ENCODE measurements around the gene GPR15. TPM values are rescaled to one million over a fixed set of nuclear protein-coding genes. Genes with fewer than 3 reads are reported as not detected.
A peak's percentile ranks its signal among the peaks of the same experiment; 100 is the strongest.

The GPR15 gene
- total RNA-seq, 2 donors from 2014 or later = 43.2 to 181 TPM

DNA sequence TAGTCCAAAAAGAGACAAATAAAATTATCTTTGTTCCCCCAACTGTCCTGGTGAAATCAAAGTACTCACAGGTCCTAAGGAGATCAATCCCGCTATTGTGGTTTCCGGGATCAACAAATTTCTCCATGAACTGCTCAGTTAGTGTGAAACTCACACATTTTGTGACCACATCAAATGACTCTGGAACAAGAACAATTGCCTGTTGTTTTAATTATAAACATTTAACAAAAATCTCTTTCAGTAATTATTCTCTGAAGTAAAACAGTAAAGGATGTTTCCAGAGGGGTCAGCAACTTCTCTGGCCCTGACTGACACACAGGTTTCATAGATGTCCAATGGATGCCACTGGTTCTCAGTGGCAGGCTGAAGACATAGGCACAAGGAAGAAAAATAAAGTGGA lies 13.0 kb upstream of the GPR15 start:
- ATAC-seq = no peak
- peak overlapping the region; percentile 97 for H3K27ac Mint-ChIP-seq
- peak overlapping the region; percentile 77 for H3K4me3 Mint-ChIP-seq
- peaks cover 53% of the 10 kb centered on the region for H3K4me1 Mint-ChIP-seq
- no peaks in the 10 kb centered on the region for H3K27me3 Mint-ChIP-seq
- H3K36me3 Mint-ChIP-seq (ENCODE audit: low read depth) = peaks cover 22% of the 10 kb centered on the region
- DNase-seq = no peak
- no peaks in the 10 kb centered on the region for H3K9me3 ChIP-seq (ENCODE audit: control insufficient read depth, low read length, poor library complexity, severe bottlenecking)

DNA sequence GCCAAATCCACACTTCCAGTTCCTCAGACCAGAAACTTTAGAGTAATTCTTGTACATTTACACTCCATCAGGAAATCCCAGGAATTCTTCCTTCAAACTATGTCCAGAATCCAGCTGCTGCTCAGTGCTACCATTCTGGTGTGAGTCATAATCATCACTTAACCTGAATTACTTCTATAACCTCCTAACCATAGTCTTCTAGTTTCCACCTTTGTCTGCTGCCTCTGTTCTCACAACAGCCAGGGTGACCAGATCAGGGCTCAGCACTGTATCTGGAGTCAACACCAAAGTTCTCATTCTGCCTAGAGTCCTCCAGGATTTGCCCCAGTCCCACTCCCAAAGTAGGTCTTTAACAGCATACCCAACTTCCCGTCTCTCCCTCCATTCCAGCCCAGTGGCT lies 12.4 kb upstream of the GPR15 start:
- peaks cover 22% of the 10 kb centered on the region for H3K36me3 Mint-ChIP-seq (ENCODE audit: low read depth)
- no peak for DNase-seq
- H3K4me1 Mint-ChIP-seq = peaks cover 53% of the 10 kb centered on the region
- no peak for ATAC-seq
- no peaks in the 10 kb centered on the region for H3K9me3 ChIP-seq (ENCODE audit: control insufficient read depth, low read length, poor library complexity, severe bottlenecking)
- H3K4me3 Mint-ChIP-seq = peak overlapping the region; percentile 77
- H3K27me3 Mint-ChIP-seq = no peaks in the 10 kb centered on the region
- peak overlapping the region; percentile 97 for H3K27ac Mint-ChIP-seq

GRCh38 chr3:98521897-98522543 lies 9.8 kb upstream of the GPR15 start:
- H3K9me3 ChIP-seq (ENCODE audit: control insufficient read depth, low read length, poor library complexity, severe bottlenecking) = no peaks in the 10 kb centered on the region
- DNase-seq = peak; percentile 18 to 36 (median 20)
- no peaks in the 10 kb centered on the region for H3K27me3 Mint-ChIP-seq
- peak overlapping the region; percentile 97 for H3K27ac Mint-ChIP-seq
- peaks cover 44% of the 10 kb centered on the region for H3K4me1 Mint-ChIP-seq
- H3K4me3 Mint-ChIP-seq = peak overlapping the region; percentile 98
- H3K36me3 Mint-ChIP-seq (ENCODE audit: low read depth) = peaks cover 19% of the 10 kb centered on the region
- peak; percentile 42 for ATAC-seq

GRCh38 chr3:98522544-98523281 lies 9.1 kb upstream of the GPR15 start, which contains the start of gene CLDND1:
CLDND1 (minus strand) TSS chr3:98522902; CDS start chr3:98521424, 1,478 bp downstream.
- H3K4me1 Mint-ChIP-seq = peaks cover 44% of the 10 kb centered on the region
- ATAC-seq (peak; percentile 98), DNase-seq (peak; percentile 93 to 95 (median 93))
- peak within 1 kb of the TSS; percentile 98 for H3K4me3 Mint-ChIP-seq
- peaks cover 19% of the 10 kb centered on the region for H3K36me3 Mint-ChIP-seq (ENCODE audit: low read depth)
- H3K27ac Mint-ChIP-seq = peak within 1 kb of the TSS; percentile 97
- no peaks in the 10 kb centered on the region for H3K27me3 Mint-ChIP-seq
- H3K9me3 ChIP-seq (ENCODE audit: control insufficient read depth, low read length, poor library complexity, severe bottlenecking) = no peaks in the 10 kb centered on the region

DNA sequence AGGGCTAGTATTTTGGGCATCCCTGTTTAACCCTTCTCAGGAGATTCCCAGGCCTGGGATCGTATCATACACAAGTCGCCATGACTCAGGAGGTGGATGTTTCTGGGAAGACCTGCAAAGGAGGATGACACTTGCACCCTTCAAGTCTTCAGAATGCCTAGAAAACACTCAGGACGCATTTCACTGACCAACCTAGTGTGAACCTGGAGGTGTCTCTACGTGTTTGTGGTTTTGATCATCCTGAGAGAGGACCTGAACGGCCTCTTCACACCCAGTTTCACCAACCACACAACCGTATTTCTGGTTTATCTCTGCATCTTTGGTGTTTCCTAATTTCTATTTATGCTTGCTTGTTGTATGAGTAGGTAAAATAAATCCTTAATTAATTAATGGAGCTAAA lies 6.3 kb upstream of the GPR15 start:
- Mint-ChIP-seq H3K4me3 (no peak overlapping the region), H3K36me3 (ENCODE audit: low read depth) (peaks cover 12% of the 10 kb centered on the region), H3K4me1 (peaks cover 23% of the 10 kb centered on the region), H3K27me3 (no peaks in the 10 kb centered on the region), H3K27ac (no peak overlapping the region)
- DNase-seq (no peak), ATAC-seq (no peak)
- no peaks in the 10 kb centered on the region for H3K9me3 ChIP-seq (ENCODE audit: control insufficient read depth, low read length, poor library complexity, severe bottlenecking)

DNA sequence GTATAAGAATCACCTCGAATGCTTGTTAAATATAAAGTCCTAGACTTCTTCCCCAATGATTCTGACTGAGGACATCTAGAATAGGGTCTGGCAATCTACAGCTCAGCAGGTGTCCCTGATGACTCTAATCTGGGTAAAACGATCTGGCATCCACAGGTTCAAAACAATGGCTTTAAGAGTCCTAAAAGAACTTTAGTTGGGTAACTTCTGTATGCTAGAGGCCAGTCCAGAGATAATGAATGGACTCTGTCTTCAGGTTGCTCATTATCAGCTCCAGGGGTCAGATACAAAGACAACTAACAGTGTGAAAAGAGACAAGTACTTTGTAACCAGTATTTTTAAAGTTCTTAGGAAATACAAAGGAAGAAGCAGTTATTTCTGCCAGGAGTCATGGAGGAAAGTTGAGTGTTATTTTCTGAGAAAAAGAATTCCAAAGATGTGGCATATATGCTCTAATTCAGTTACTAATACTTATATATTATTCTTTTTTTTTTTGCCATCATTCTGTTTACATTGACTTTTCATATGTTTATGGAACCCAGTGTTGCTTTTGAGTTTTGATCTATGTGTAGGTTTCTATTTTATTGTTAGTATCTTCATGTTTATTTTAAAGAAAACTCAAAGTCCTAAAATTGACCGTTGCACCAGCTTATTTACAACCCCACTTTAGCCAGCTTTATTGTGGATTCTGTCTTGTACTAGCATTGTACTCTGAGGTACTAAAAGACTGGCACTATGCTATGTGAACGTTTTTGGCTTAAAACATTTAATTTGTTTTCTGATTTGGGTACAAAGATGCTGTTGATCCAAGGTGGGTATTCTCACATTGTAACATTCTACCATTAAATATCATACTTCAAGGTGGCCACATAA lies 3.1 kb upstream of the GPR15 start:
- no peaks in the 10 kb centered on the region for H3K9me3 ChIP-seq (ENCODE audit: control insufficient read depth, low read length, poor library complexity, severe bottlenecking)
- no peak overlapping the region for H3K4me3 Mint-ChIP-seq
- H3K27me3 Mint-ChIP-seq = no peaks in the 10 kb centered on the region
- peaks cover 10% of the 10 kb centered on the region for H3K4me1 Mint-ChIP-seq
- no peaks in the 10 kb centered on the region for H3K36me3 Mint-ChIP-seq (ENCODE audit: low read depth)
- ATAC-seq = no peak
- no peak for DNase-seq
- H3K27ac Mint-ChIP-seq = peak overlapping the region; percentile 39

GRCh38 chr3:98529856-98530459 lies 1.8 kb upstream of the GPR15 start:
- Mint-ChIP-seq H3K36me3 (ENCODE audit: low read depth) (no peaks in the 10 kb centered on the region), H3K27ac (peak overlapping the region; percentile 45), H3K4me3 (no peak overlapping the region), H3K27me3 (no peaks in the 10 kb centered on the region), H3K4me1 (peaks cover 10% of the 10 kb centered on the region)
- no peak for DNase-seq
- no peaks in the 10 kb centered on the region for H3K9me3 ChIP-seq (ENCODE audit: control insufficient read depth, low read length, poor library complexity, severe bottlenecking)
- ATAC-seq = no peak

- Mint-ChIP-seq H3K27ac (peak overlapping the region; percentile 45), H3K4me1 (peaks cover 10% of the 10 kb centered on the region), H3K4me3 (peak overlapping the region; percentile 5), H3K27me3 (no peaks in the 10 kb centered on the region), H3K36me3 (ENCODE audit: low read depth) (no peaks in the 10 kb centered on the region)
- no peaks in the 10 kb centered on the region for H3K9me3 ChIP-seq (ENCODE audit: control insufficient read depth, low read length, poor library complexity, severe bottlenecking)
- no peak for ATAC-seq
- DNase-seq = no peak
Observed at GRCh38 chr3:98530676-98531075, 1.1 kb upstream of the GPR15 start.

GRCh38 chr3:98532275-98532637 lies 478 bp downstream of the GPR15 start:
- ATAC-seq = peak; percentile 41
- Mint-ChIP-seq H3K4me3 (peak overlapping the region; percentile 82), H3K4me1 (peaks cover 10% of the 10 kb centered on the region), H3K27ac (peak overlapping the region; percentile 80), H3K36me3 (ENCODE audit: low read depth) (no peaks in the 10 kb centered on the region), H3K27me3 (no peaks in the 10 kb centered on the region)
- H3K9me3 ChIP-seq (ENCODE audit: control insufficient read depth, low read length, poor library complexity, severe bottlenecking) = no peaks in the 10 kb centered on the region
- no peak for DNase-seq

DNA sequence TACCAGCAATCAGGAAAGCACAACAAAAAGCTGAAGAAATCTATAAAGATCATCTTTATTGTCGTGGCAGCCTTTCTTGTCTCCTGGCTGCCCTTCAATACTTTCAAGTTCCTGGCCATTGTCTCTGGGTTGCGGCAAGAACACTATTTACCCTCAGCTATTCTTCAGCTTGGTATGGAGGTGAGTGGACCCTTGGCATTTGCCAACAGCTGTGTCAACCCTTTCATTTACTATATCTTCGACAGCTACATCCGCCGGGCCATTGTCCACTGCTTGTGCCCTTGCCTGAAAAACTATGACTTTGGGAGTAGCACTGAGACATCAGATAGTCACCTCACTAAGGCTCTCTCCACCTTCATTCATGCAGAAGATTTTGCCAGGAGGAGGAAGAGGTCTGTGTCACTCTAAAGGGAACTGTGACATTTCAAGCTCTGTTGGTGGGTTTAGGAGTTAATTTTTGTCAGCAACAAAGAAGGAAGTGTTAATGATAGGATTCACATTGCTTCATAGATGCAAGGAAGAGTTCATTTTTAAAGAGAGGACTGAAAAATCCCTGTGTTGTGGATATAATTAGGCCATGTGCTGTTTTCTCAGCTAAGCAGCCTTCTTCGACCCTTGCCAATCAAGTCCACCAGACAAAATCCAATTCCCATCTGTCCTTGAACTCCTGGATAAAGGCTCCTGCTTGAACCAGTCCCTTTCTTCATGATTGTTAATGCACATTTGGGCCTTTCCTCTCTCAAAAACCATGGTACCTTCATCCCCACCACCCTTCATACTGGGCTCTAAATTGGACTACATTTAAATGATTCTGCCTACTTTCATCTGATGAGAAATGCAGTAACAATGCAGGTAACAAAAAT lies 1.2 kb downstream of the GPR15 start:
- Mint-ChIP-seq H3K27ac (peak overlapping the region; percentile 80), H3K4me1 (peaks cover 10% of the 10 kb centered on the region), H3K4me3 (peak overlapping the region; percentile 82), H3K36me3 (ENCODE audit: low read depth) (no peaks in the 10 kb centered on the region), H3K27me3 (no peaks in the 10 kb centered on the region)
- DNase-seq (no peak), ATAC-seq (no peak)
- no peaks in the 10 kb centered on the region for H3K9me3 ChIP-seq (ENCODE audit: control insufficient read depth, low read length, poor library complexity, severe bottlenecking)

- Mint-ChIP-seq H3K4me1 (peaks cover 10% of the 10 kb centered on the region), H3K27ac (peak overlapping the region; percentile 80), H3K4me3 (no peak overlapping the region), H3K27me3 (no peaks in the 10 kb centered on the region), H3K36me3 (ENCODE audit: low read depth) (no peaks in the 10 kb centered on the region)
- ATAC-seq = no peak
- no peak for DNase-seq
- H3K9me3 ChIP-seq (ENCODE audit: control insufficient read depth, low read length, poor library complexity, severe bottlenecking) = no peaks in the 10 kb centered on the region
Observed at GRCh38 chr3:98534168-98534567, 2.4 kb downstream of the GPR15 start.

DNA sequence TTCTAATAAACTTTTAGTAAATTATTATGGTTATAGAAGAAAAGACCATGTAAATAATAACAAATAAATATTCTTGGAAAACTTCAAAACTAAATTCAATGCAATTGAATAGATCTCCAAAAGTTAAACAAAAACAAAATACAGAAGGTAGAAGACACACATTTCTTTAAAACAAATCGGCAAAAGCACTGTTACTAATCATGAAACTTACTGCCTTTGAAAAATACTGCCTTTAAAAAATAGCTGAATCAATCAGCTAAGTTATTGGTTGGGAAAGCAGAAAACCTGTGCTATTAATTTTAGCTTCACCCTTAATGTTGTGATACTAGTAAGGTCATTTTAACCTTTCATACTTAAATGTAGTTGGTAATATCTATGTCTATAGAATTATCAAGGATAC lies 3.0 kb downstream of the GPR15 start:
- Mint-ChIP-seq H3K27me3 (no peaks in the 10 kb centered on the region), H3K36me3 (ENCODE audit: low read depth) (no peaks in the 10 kb centered on the region), H3K4me1 (peaks cover 10% of the 10 kb centered on the region), H3K27ac (peak overlapping the region; percentile 80), H3K4me3 (no peak overlapping the region)
- ATAC-seq (no peak), DNase-seq (no peak)
- no peaks in the 10 kb centered on the region for H3K9me3 ChIP-seq (ENCODE audit: control insufficient read depth, low read length, poor library complexity, severe bottlenecking)
